Muscle of back (tissue), 11 donors: Measurements from ENCODE around the gene RPL28. TPM values are rescaled to one million over a fixed set of nuclear protein-coding genes. Genes with fewer than 3 reads are reported as not detected.
"Not testable (repeated sequence)": the region's sequence is repeated elsewhere in the genome, so short reads cannot be mapped to it uniquely, and the experiment has no call there.

Experiments
- DNase-seq, 3 donors: peaks; one replicate each; pipeline versions ENCODE4 v3.0.0 to v3.0.0-alpha.2; 2013
- polyA plus RNA-seq, 10 donors: library from polyadenylated mRNA; unstranded; fragments of 120-200 nt; gene quantifications; one replicate each; pipeline ENCODE4 v1.2.1, GENCODE V29; 2013; ENCODE audit not compliant: insufficient read length in 10 of 10

Gene RPL28
- polyA plus RNA-seq, 10 donors = 1,118 to 2,122 (median 1,535) TPM

- DNase-seq = not testable (repeated sequence)
Measured at GRCh38 chr19:55421281-55421680, 35.5 kb downstream of the RPL28 start.

DNA sequence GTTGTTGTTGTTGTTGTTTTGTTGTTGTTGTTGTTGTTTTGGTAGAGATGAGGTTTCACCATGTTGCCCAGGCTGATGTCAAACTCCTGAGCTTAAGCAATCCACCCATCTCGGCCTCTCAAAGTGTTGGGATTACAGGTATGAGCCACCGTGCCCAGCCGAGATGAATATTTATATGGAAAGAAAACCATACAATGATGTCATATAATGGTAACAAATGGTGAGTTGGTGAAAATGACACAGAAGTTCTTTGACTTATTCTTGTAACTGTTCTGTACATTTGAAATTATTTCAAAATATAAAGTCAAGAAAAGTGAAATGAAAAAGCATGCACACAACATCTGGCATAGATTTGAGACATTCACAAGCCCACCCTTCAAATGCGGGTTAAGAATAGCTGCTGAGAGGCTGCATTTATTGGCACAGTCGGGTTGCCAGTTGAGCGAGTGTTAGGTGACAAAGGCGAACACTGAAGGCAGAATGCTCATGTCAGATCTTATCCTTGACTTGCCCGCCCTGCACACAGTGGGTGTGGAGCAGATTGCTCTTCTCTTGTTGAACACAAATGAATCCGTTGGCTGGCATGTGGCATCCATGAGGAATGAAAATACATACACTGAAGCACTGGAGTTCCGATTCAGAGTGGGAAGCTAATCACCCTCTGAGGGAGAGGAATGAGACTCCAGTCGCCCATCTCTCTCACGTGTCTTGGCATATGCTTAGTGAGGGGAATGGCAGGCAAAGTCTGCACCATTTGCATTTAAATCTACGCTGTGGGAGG, 37.7 kb downstream of the RPL28 start:
- no peak for DNase-seq

GRCh38 chr19:55424518-55424917, 38.8 kb downstream of the RPL28 start:
- no peak for DNase-seq

GRCh38 chr19:55426042-55426441, 40.3 kb downstream of the RPL28 start:
- DNase-seq = no peak

DNA sequence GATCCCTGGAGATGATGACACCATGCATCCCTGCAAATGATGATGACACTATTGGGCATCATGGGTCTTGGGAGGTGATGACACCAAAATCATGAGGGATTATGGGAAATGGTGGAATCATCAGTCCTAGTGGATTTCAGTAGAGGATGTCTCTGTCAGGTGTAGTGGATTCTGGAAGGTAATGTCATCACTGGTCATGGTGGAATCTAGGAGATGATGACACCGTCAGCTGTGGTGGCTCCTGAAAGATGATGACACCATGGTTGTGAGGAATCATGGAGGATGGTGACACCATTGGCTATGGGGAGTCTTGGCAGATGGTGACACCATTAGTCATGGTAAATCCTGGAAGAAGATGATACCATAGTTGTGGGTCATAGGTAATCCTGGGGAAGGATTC, 45.5 kb downstream of the RPL28 start:
- no peak for DNase-seq

- DNase-seq = no peak
Measured at GRCh38 chr19:55432241-55432959, 46.7 kb downstream of the RPL28 start.

DNA sequence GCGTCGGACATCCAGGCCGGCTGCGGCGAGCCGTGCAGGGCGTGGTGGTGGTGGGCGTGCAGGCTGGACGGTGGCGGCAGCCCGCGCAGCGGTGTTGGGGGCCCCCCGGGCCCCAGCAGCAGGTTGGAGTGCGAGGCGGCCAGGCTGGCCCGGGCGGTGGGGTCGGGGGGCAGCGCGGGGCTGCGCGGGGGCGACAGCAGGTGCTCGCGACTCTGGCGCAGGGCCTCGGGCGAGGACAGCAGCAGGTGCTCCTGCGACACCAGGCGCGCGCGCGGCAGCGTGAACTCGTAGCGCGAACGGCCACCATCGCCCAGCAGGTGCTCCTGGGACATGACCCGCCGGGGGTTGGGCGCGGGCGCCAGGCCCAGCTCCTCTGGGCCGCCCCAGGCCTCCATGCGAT, 47.6 kb downstream of the RPL28 start:
- DNase-seq = no peak

DNA sequence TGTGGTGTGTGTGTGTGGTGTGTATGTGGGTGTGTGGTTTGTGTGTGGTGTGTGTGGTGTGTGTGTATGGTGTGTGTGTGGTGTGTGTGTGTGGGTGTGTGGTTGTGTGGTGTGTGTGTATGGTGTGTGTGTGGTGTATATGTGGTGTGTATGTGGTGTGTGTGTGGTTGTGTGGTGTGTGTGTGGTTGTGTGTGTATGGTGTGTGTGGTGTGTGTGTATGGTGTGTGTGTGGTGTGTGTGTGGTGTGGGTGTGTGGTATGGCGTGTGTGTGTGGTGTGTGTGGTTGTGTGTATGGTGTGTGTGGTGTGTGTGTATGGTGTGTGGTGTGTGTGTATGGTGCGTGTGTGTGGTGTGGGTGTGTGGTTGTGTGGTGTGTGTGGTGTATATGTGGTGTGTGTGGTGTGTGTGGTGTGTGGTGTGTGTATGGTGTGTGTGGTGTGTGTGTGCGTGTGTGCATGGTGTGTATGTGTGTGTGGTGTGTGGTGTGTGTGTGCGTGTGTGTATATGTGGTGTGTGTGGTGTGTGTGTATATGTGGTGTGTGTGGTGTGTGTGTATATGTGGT, 48.7 kb downstream of the RPL28 start:
- no peak for DNase-seq

DNA sequence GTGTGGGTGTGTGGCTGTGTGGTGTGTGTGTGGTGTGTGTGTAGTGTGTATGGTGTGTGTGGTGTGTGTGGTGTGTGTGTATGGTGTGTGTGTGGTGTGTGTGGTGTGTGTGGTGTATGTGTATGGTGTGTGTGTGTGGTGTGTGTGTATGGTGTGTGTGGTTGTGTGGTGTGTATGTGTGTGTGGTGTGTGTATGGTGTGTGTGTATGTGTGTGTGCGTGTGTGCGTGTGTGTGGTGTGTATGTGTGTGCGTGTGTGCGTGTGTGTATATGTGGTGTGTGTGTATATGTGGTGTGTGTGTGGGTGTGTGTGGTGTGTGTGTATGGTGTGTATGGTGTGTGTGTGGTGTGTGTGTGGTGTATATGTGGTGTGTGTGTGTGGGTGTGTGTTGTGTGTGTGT, 49.3 kb downstream of the RPL28 start:
- no peak for DNase-seq

DNA sequence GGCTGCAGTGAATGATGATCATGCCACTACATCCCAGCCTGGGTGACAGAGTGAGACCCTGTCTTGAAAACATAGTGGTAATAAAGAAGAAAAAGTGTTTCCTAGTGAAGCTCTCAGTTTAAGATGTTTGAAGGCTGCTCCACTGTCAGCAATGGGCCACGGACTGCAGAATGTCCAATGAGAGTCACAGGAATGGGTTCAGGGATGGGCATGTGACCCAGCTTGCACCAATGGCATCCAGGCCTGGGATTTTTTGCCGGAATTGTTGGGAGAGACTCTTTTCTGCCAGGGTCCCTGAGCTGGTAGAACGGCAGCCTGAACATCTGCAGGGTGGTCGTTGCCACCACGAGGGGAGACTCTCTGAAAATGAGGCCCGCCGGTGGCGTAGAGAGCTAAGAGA, 51.1 kb downstream of the RPL28 start:
- DNase-seq = no peak

- DNase-seq = peak; percentile 42 to 83 (median 65)
Measured at GRCh38 chr19:55437410-55437809, 51.7 kb downstream of the RPL28 start.

DNA sequence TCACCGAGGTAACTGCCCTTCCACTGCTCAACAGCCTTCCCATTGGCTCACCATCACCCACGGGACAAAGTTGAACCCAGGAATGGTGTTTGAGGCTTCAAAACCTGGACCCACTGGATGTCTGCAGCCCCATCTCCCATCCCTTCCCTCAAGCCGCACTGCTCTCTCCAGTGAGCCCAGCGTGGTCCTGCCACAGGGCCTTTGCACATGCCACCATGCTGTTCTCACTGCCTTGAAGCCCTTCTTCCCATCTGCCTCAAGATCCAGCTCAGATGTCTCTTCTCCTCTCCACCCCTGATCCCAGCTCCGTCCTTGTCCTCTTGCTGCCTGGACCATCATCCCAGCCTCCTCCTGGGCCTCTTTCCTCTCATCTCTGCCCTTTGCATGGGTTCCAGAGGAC, 53.3 kb downstream of the RPL28 start:
- no peak for DNase-seq

- no peak for DNase-seq
Measured at GRCh38 chr19:55440411-55441105, 54.8 kb downstream of the RPL28 start.

DNA sequence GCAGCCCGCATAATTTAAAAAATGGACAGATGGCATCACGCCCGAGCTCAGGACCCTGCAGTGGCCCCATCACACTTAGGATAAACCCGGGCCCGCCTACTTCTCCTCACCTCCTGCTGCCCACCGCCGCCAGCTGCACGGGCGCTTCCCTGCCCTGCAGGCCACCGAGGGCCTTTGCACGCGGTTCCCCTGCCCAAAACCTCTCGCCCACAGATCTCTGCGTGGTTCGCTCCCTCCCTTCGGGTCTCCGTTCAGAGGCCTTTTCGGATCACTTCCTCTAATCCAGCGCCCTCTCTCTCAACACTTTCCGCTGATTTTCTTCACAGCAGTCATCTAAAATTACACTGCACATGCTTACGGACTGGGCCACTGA, 55.6 kb downstream of the RPL28 start:
- DNase-seq = no peak

- DNase-seq = no peak
Measured at GRCh38 chr19:55441692-55442321, 56.1 kb downstream of the RPL28 start.

DNA sequence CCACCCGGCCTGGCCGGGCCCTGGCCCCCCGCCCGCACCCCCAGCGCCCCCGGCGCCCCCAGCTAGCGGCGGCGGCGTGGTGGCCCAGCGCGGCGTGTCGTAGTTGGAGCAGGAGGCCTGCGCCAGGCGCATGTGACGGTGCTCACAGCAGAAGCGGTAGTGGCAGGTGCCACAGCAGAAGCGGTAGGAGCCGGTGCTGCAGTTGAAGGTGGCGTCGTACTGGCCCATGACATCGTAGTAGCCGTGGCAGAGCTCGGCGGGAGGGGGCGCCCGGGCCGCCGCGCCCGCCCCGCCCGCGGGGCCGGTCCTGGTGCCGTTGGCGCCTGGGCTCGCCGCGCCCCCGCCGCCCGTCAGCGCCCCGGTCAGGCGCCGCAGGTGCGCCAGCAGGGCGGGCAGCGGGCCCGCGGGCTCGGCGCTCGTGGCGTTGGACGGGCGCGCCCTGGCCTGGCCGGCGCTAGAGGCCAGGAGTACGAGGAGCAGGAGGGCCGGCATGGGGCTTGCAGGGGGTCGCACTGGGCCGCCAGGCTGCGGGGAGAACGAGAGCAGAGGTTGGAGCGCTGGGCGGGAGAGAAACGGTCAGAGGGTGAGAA, 56.7 kb downstream of the RPL28 start:
- no peak for DNase-seq

DNA sequence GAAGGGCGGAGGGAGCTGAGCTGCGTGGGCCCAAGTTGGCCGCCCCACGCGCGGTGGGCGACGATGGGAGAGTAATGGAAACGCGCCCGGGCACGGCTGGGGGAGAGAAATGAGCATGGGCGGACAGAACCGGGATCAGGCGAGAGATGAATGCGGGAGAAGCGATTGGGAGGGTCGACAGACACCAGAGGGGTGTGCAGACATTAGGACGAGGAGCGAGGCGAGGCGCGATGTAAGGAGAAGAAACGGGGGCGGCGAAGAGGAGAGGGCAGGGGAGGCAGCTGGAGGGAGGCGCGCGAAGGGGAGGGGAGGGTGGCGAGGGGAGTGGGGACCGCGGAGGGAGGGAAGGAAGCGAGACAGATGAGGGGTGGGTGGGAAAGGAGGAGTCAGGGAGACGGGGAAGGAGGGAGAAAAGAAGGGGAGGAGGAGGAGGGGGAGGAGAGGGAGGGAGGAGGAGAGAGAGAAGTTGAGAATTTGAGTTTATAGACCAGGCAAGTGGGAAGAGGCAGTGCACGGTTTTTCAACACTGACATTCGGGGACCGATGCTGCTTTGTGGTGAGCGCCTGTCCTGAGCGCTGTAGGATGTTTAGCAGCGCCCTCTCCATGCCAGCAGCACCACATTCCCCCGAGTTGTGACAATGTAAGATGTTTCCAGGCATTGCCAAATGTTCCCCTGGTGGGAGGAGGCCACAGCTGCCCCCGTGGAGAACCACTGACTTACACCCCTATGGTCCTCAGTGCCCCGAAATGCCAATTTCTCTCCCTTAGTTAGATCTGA, 57.5 kb downstream of the RPL28 start, which contains the start of gene SHISA7:
Gene SHISA7 (minus strand): TSS at position 256 of the 779 bp plus-strand sequence. CDS start 437 bp downstream, outside the sequence.
- DNase-seq = no peak

DNA sequence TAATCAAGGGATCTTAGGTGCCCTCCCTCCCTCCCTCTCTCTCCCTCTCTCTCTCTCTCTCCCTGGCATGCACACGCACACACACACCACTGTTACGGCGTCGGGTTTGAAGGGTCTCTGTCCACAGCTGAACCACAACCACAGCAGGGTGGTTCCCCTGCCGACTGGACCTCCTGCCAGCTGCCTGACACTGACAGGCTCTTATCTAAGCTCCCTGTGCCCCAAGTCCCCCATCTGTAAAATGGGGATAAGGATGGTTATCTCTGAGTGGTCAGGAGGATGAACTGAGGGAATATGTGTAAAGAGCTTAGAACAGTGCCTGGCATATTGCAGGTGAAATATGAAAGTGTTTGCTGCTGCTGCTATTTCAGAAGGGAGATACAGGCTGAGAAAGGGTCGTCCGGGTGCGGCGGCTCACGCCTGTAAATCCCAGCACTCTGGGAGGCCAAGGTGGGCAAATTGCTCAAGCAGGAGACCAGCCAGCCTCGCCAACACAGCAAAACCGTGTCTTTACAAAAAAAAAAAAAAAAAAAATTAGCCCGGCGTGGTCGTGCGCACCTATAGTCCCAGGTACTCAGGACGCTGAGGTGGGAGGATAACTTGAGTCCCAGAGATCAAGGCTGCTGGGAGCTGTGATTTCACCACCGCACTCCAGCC, 58.2 kb downstream of the RPL28 start:
- no peak for DNase-seq

DNA sequence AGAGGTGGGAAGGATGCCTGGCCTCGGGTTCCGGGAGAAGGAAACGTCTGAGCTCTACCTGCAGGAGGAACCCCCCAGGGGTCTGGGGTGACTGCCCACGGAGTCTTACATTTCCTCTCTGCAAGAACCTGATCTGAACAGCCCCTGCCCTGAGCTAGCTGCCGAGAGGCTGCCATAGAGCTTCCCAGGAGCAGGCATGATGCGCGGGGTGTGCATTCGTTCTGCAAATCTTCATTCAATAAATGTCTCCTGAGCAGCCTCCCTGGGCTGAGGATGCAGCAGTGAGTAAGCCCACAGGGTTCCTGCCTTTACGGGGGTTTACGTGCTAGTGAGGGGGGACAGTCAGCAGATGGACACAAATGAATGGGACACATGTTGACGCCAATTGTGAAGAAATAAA, 58.9 kb downstream of the RPL28 start:
- DNase-seq = no peak

DNA sequence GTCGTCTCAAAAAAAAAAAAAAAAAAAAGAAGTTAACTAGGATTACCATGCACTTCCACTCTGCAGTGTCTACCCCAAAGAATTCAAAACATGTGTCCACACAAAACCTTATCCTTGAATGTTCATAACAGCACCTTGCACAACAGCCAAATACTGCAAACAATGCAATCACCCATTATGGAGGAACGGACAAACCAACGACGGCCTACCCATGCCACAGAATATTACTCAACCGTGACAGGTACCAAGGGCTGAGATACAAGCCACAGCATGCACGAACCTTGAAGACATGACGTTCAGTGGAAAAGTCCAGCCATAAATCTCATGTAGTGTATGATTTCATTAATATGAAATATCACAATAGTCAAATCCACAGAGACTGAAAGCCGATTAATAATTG, 60.3 kb downstream of the RPL28 start:
- DNase-seq = no peak
